Hematopoietic multipotent progenitor cell (in vitro differentiated cells): ENCODE results near the gene KCNN1. TPM values are rescaled to one million over a fixed set of nuclear protein-coding genes. Genes with fewer than 3 reads are reported as not detected.
A peak's percentile ranks its signal among the peaks of the same experiment; 100 is the strongest.
"Not testable (repeated sequence)": the region's sequence is repeated elsewhere in the genome, so short reads cannot be mapped to it uniquely, and the experiment has no call there.

Source experiments
- DNase-seq, 3 donors: peaks; one replicate each; pipeline ENCODE4 v3.0.0-alpha.2; 2011 to 2015; ENCODE audit warnings: low read depth in 2 of 3, low spot score in 2 of 3
- total RNA-seq: library from RNA; depleted of rRNA; stranded (reverse); fragments of >200 nt; gene quantifications from one replicate; pipeline ENCODE4 v1.2.3, GENCODE V29; 2012

The KCNN1 gene
- total RNA-seq, 1 donor, result under 0.01 TPM

- no peak for DNase-seq
Observed at GRCh38 chr19:17967257-17968051, 547 bp downstream of the KCNN1 start.

DNA sequence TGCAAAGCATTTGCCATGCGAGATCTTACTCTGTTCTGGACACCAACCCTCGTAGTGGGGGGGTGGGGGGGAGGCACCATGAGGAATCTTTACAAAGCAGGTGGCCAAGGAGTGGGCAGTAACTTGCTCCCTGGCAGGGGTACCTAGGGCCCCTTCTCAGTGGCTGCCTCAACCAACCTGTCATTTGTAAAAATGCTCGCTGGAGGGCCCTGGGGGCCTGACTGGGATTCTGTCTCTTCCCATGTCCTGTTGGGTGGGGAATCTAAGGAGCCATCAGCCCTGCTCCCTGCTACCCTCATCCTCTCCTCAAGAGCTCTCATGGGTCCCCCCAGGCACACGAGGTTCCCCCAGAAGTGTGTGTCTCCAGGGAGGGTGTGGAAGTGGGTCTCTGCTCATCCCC, 1.5 kb downstream of the KCNN1 start:
- DNase-seq, result no peak

DNA sequence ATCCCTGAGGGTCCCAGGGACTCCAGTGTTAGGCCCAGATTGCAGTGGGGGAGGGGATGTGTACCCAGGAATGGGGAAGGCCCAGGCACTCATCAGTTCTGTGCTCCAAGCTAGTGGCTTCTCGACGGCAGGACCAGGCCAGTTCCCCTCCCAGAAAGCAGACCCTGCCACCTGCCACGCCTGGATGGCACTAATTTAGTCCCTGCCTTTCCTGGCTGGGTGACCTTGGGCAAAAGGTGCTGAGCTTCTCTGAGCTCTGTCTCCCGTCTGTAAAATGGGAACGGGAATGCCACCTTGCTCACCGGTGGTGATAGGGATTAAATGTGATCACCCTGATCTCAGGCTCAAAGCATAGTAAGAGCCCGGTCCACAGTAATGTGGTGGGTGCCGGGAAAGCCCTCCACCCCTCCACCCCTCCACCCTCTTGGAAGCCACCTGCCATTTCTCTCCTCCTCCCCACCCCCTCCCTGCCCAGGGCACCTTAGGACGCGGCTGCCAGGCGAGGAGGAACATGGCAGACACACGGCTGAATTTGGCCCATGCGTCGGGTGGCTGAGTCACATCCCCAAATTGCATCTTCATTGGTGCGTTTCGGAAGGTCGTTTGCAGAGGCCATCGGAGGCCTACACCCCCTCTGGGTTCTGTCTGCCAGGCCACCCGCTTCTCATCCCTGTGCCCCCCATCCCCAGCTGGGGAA, 2.3 kb downstream of the KCNN1 start:
- no peak for DNase-seq

- no peak for DNase-seq
Observed at GRCh38 chr19:17972230-17972629, 5.3 kb downstream of the KCNN1 start.

DNA sequence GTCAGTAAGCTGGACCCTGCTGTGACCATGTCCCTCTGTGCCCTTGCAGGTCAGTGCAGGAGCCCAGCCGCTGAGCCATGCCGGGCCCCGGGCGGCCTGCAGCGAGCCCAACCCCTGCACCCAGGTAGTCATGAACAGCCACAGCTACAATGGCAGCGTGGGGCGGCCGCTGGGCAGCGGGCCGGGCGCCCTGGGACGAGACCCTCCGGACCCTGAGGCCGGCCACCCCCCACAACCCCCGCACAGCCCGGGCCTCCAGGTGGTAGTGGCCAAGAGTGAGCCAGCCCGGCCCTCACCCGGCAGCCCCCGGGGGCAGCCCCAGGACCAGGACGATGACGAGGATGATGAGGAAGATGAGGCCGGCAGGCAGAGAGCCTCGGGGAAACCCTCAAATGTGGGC, 6.9 kb downstream of the KCNN1 start:
- DNase-seq, result no peak

DNA sequence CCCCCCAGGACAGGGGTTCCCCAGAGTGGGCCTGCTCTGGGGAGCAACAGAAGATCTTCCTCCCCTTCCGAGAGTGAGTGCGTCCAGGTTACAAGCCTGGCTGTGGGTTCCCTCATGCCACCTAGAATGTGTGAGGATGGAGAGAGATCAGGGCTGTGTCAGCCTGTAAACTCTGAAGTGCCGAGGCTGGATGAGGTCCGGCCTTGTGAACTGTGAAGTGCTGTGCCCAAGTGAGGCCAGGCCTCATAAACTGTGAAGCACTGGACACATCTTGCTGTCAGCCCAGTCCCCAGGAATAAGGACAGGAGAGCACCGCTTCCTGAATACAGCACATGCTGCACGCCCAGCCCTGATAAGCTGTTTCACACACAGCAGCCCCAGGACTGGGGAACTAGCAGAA, 7.6 kb downstream of the KCNN1 start:
- no peak for DNase-seq

DNA sequence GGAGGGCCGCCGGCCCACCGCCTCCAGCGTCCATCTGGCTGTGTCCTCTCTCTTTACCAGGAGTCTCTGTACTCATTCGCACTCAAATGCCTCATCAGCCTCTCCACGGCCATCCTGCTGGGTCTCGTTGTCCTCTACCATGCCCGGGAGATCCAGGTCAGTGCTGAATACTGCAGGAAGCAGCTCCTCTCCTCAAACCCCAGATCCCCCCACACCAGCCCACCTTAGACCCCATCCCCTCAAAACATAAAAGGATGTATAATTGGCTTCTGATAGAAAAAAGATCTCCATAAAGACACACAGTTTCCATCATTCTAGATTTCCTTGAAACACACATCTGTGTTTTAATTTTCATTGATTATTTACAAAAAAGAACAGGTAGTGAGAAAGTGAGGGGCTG, 8.1 kb downstream of the KCNN1 start:
- DNase-seq, result no peak

DNA sequence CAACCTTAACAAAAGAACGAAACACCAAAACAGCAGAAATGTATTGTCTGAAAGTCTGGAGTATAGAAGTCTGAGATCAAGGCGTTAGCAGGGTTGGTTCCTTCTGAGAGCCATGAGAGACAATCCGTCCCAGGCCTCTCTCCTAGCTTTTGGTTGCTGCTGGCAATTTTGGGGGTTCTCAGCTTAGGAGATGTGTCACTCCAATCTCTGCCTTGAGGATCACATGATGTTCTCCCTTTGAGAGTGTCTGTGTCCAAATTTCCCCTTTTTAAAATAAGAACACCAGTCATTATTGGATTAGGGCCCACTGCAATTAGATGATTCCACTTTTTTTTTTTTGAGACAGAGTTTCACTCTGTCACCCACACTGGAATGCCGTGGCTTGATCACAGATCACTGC, 10.1 kb downstream of the KCNN1 start:
- no peak for DNase-seq

- no peak for DNase-seq
Observed at GRCh38 chr19:17977488-17977887, 10.6 kb downstream of the KCNN1 start.

GRCh38 chr19:17981611-17982010, 14.7 kb downstream of the KCNN1 start:
- DNase-seq, result no peak

DNA sequence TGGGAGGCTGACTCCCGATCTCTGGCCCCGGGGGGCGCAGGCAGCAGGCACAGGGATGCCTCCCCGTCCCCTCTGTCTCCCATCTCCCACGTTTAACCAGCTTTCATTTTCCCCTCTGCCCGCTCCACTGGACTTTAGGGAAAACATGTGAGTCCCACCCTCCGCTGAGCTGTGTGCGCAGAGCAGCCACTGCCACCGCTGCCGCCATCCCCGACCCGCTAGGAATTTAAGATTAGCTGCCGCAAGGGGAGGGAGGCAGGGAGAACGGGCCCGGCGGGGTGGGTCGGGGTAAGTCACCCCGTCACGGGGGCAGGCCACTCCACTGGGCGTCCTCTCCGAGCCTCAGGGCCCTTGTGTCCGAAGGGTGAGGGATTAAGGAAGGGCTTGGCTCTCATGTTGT, 15.5 kb downstream of the KCNN1 start:
- no peak for DNase-seq

- no peak for DNase-seq
Observed at GRCh38 chr19:17985037-17985818, 18.3 kb downstream of the KCNN1 start.

DNA sequence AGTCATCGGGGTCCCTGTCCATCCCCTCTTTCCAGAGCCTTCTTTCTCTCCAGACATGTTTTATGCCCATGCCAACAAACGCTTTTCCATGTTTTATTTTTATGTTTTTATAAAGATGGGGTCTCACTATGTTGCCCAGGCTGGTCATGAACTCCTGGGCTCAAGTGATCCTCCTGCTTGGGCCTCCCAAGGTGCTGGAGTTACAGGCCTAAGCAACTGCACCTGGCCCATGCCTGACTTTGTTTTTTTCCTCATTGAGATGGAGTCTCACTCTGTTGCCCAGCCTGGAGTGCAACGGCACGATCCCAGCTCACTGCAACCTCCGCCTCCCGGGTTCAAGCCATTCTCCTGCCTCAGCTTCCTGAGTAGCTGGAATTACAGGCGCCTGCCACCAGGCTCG, 19.7 kb downstream of the KCNN1 start:
- DNase-seq, result not testable (repeated sequence)

DNA sequence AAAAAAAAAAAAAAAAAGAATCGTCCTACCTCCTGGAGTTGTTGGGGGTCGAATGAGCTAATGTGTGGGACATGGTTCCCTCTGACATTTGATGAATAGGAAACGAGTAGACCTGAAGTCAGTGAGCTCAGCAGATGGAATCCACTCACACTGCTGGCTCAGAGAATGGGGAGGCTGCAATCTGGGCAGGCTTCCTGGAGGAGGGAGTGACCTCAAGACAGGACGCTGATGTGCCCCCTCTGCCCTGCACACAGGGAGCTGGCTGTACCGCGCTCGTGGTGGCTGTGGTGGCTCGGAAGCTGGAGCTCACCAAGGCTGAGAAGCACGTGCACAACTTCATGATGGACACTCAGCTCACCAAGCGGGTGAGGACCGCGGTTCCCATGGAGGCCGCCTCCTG, 21.3 kb downstream of the KCNN1 start:
- DNase-seq, result no peak

DNA sequence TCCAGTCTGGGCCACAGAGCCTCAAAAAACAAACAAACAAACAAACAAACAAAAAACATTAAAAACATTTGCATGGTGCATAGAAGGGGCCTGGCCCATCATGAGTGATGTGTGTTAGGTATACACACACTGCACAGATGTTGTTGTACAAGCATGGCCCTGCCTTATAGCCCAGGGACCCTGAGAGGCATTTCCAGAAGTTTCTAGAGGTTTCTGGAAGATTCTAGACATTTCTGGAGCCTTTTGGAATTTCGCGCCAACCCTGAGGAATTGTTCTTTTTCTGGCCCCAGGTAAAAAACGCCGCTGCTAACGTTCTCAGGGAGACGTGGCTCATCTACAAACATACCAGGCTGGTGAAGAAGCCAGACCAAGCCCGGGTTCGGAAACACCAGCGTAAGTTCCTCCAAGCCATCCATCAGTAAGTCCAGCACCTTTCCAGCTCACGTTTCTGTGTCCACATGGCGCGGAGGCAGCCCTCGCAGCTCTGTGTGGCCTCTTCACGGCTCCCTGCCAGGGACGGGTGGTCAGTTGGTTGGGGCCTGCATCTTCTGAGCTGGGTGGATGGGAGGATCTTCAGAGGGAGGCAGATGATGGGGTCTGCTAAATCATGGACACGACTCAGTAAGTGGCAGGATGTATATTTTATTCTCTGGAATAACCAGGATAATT, 22.7 kb downstream of the KCNN1 start:
- no peak for DNase-seq

GRCh38 chr19:17993076-17993813, 26.3 kb downstream of the KCNN1 start:
- no peak for DNase-seq

DNA sequence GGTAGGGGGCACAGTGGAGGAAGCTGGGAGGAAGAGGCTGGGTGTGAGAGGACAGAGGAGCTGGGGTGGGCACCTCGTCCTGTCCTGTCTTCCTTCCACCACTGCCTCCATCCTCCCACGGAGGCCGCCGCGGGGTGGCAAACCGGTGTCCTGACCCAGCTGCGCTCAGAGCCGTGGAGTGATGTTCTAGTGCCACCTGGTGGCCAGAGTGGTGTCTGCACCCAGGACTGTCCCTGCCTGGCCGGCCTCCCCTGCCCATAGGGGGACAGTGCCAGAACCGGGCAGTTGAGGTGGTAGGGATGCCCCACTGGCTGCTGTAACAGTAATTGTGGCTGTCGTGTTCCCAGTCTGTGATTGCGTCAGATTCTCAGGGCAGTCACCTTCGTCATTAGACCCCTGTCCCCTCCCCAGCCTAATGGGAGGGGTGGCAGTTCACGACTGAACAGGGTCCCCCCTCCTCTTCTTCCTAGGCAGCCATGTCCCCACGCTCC, 30.0 kb downstream of the KCNN1 start:
- DNase-seq, result peak; percentile 72 to 85 (median 81)

DNA sequence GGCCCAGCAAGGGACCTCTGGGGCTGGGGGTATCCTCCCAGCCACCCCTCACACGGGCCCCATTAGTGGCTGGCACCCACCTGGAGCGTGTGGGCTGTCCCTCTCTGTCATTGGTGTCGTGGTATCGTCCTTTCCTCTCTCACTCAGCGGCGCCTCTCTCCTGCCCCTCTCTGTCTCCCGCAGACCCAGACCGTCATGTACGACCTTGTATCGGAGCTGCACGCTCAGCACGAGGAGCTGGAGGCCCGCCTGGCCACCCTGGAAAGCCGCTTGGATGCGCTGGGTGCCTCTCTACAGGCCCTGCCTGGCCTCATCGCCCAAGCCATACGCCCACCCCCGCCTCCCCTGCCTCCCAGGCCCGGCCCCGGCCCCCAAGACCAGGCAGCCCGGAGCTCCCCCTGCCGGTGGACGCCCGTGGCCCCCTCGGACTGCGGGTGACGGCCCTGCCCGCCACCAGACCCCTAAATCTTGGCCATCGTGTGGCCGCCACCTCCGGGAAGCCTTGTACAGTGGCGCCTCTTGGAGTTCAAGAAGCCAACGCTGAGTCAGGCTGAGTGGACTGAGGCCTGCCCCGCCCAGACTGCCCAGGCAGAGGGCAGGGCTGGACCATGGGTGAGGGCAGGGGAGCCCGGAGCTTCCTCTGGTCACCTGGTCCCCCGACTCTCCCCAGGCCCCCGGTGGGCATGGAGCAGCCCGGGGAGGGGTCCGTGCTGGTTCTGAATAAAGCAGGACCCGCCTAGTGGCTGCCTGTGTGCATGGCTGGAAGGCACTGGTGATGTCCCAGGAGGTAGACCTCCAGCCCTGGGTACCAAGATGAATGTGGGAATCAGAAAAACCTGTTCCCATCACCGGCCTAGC, 31.3 kb downstream of the KCNN1 start:
- peak in 1 of 3 donors; percentile 21 for DNase-seq

GRCh38 chr19:17998827-17999150, 31.9 kb downstream of the KCNN1 start:
- no peak for DNase-seq
